Measurements from ENCODE around the gene IQGAP1.

The IQGAP1 gene

GRCh38 chr15:90529371-90530249 lies 141.6 kb downstream of the IQGAP1 start, which contains the start of gene CRTC3:
CRTC3 (plus strand) TSS chr15:90529923; CDS start chr15:90530072, 149 bp downstream.
- POLR2A ChIA-PET, result interaction anchor here (0.6 to 1.7 kb wide), 7 partner anchors 8 to 40 kb away, joined by 3 to 16 read pairs (median 4); no protein-coding TSS in a partner anchor
- DNase-seq (ENCODE audit: extremely low spot score), result peak; percentile 73
- CTCF ChIA-PET, result interaction anchor here (0.7 kb wide), 1 partner anchor 8 kb away, joined by 4 read pairs; no protein-coding TSS in a partner anchor
- TF ChIP-seq BHLHE40 (IDR thresholded peaks at IDR 0.05; ENCODE audit: borderline replicate concordance) (no peak), HDGF (IDR thresholded peaks at IDR 0.05; ENCODE audit: borderline replicate concordance) (no peak), L3MBTL2 (conservative IDR thresholded peaks at IDR 0.05) (peak; percentile 68), FOXK2 (IDR thresholded peaks at IDR 0.05) (no peak), CTBP1 (IDR thresholded peaks at IDR 0.05; ENCODE audit: borderline replicate concordance) (no peak), ZNF384 (IDR thresholded peaks at IDR 0.05) (no peak), FOXA1 (IDR thresholded peaks at IDR 0.05) (no peak)

- DNase-seq (ENCODE audit: extremely low spot score), result peak; percentile 59
- ChIA-PET POLR2A (interaction anchor here (0.6 to 1.7 kb wide), 3 partner anchors 9 to 203 kb away, joined by 4 to 16 read pairs (median 5); no protein-coding TSS in a partner anchor), CTCF (interaction anchor here (0.5 to 1.2 kb wide), 5 partner anchors 48 to 1035 kb away, joined by 3 to 4 read pairs (median 3); no protein-coding TSS in a partner anchor)
Observed at GRCh38 chr15:90530250-90531051, 142.4 kb downstream of the IQGAP1 start.

GRCh38 chr15:90531147-90531546 lies 143.1 kb downstream of the IQGAP1 start:
- DNase-seq (ENCODE audit: extremely low spot score), result no peak
- CTCF ChIA-PET, result interaction anchor here (0.5 to 1.2 kb wide), 5 partner anchors 49 to 1036 kb away, joined by 3 to 4 read pairs (median 3); no protein-coding TSS in a partner anchor
- POLR2A ChIA-PET, result interaction anchor here (0.6 to 1.7 kb wide), 3 partner anchors 8 to 203 kb away, joined by 4 to 16 read pairs (median 5); no protein-coding TSS in a partner anchor
- TF ChIP-seq BHLHE40 (IDR thresholded peaks at IDR 0.05; ENCODE audit: borderline replicate concordance), result no peak
- no peak for TF ChIP-seq LEF1 (IDR thresholded peaks at IDR 0.05; ENCODE audit: borderline replicate concordance)
- TF ChIP-seq FOXK2 (IDR thresholded peaks at IDR 0.05), result no peak
- TF ChIP-seq CTBP1 (IDR thresholded peaks at IDR 0.05; ENCODE audit: borderline replicate concordance), result no peak
- no peak for TF ChIP-seq FOXM1 (IDR thresholded peaks at IDR 0.05; ENCODE audit: borderline replicate concordance)
- TF ChIP-seq SP1 (IDR thresholded peaks at IDR 0.05), result no peak
- TF ChIP-seq ARNT (IDR thresholded peaks at IDR 0.05), result no peak
- TF ChIP-seq HDGF (IDR thresholded peaks at IDR 0.05; ENCODE audit: borderline replicate concordance), result no peak
- TF ChIP-seq NFRKB (IDR thresholded peaks at IDR 0.05), result no peak
- no peak for TF ChIP-seq L3MBTL2 (conservative IDR thresholded peaks at IDR 0.05)

More at GRCh38 chr15:90530250-90531051, 142.4 kb downstream of the IQGAP1 start:
- no peak for TF ChIP-seq TARDBP (IDR thresholded peaks at IDR 0.05)
- no peak for TF ChIP-seq ELF4 (IDR thresholded peaks at IDR 0.05)
- TF ChIP-seq L3MBTL2 (conservative IDR thresholded peaks at IDR 0.05), result 0 out of 2 replicates have a peak, but pooled peaks have one; percentile 17
- TF ChIP-seq ARNT (IDR thresholded peaks at IDR 0.05), result no peak
- TF ChIP-seq SP1 (IDR thresholded peaks at IDR 0.05), result no peak
- no peak for TF ChIP-seq HDGF (IDR thresholded peaks at IDR 0.05; ENCODE audit: borderline replicate concordance)
- no peak for TF ChIP-seq PKNOX1 (IDR thresholded peaks at IDR 0.05)
- TF ChIP-seq SUZ12 (IDR thresholded peaks at IDR 0.05), result no peak

GRCh38 chr15:90535254-90535653 lies 147.2 kb downstream of the IQGAP1 start:
- CTCF ChIA-PET, result no interaction called here
- no peak for DNase-seq (ENCODE audit: extremely low spot score)
- POLR2A ChIA-PET, result no interaction called here
- TF ChIP-seq BHLHE40 (IDR thresholded peaks at IDR 0.05; ENCODE audit: borderline replicate concordance), result no peak

GRCh38 chr15:90539789-90540188 lies 151.7 kb downstream of the IQGAP1 start:
- TF ChIP-seq BHLHE40 (IDR thresholded peaks at IDR 0.05; ENCODE audit: borderline replicate concordance), result no peak
- TF ChIP-seq ZNF384 (IDR thresholded peaks at IDR 0.05), result no peak
- no peak for TF ChIP-seq PKNOX1 (IDR thresholded peaks at IDR 0.05)
- TF ChIP-seq FOXK2 (IDR thresholded peaks at IDR 0.05), result no peak
- TF ChIP-seq L3MBTL2 (conservative IDR thresholded peaks at IDR 0.05), result no peak
- TF ChIP-seq CTBP1 (IDR thresholded peaks at IDR 0.05; ENCODE audit: borderline replicate concordance), result no peak
- TF ChIP-seq ELF4 (IDR thresholded peaks at IDR 0.05), result no peak
- TF ChIP-seq LEF1 (IDR thresholded peaks at IDR 0.05; ENCODE audit: borderline replicate concordance), result no peak
- DNase-seq (ENCODE audit: extremely low spot score), result no peak
- CTCF ChIA-PET, result no interaction called here
- POLR2A ChIA-PET, result interaction anchor here (0.6 to 2.2 kb wide), 2 partner anchors 9 to 208 kb away, joined by 3 to 16 read pairs; no protein-coding TSS in a partner anchor

- ChIA-PET CTCF (no interaction called here), POLR2A (no interaction called here)
- DNase-seq (ENCODE audit: extremely low spot score), result no peak
Observed at GRCh38 chr15:90540768-90541167, 152.7 kb downstream of the IQGAP1 start.

More at GRCh38 chr15:90540768-90541167, 152.7 kb downstream of the IQGAP1 start:
- TF ChIP-seq TARDBP (IDR thresholded peaks at IDR 0.05) (no peak), L3MBTL2 (conservative IDR thresholded peaks at IDR 0.05) (no peak), SP1 (IDR thresholded peaks at IDR 0.05) (no peak), SUZ12 (IDR thresholded peaks at IDR 0.05) (no peak), ELF4 (IDR thresholded peaks at IDR 0.05) (no peak), NFRKB (IDR thresholded peaks at IDR 0.05) (no peak), BHLHE40 (IDR thresholded peaks at IDR 0.05; ENCODE audit: borderline replicate concordance) (no peak), ZNF384 (IDR thresholded peaks at IDR 0.05) (no peak), PKNOX1 (IDR thresholded peaks at IDR 0.05) (no peak), LEF1 (IDR thresholded peaks at IDR 0.05; ENCODE audit: borderline replicate concordance) (no peak), ARNT (IDR thresholded peaks at IDR 0.05) (no peak), CTBP1 (IDR thresholded peaks at IDR 0.05; ENCODE audit: borderline replicate concordance) (no peak), FOXM1 (IDR thresholded peaks at IDR 0.05; ENCODE audit: borderline replicate concordance) (no peak), FOXK2 (IDR thresholded peaks at IDR 0.05) (no peak), FOXA1 (IDR thresholded peaks at IDR 0.05) (no peak)

All from HEK293T (cell line).